Nephron progenitor cell (in vitro differentiated cells): ENCODE measurements around the gene ATXN3.

ENCODE experiments used
- DNase-seq: peaks from one replicate; pipeline ENCODE4 v3.0.0; 2021
- H3K27ac Mint-ChIP-seq: 2 replicates; pipeline ENCODE4 v1.8.0; 2021; ENCODE audit warnings: mild to moderate bottlenecking, moderate library complexity, mixed read lengths
- H3K27me3 Mint-ChIP-seq: 2 replicates; pipeline ENCODE4 v1.8.0; 2021; ENCODE audit warnings: mild to moderate bottlenecking, low read depth, mixed read lengths; ENCODE audit not compliant: poor library complexity
- H3K36me3 Mint-ChIP-seq: 2 replicates; pipeline ENCODE4 v1.8.0; 2021; ENCODE audit warnings: low read depth, mixed read lengths
- H3K4me1 Mint-ChIP-seq: 2 replicates; pipeline ENCODE4 v1.8.0; 2021; ENCODE audit warnings: mixed read lengths
- H3K4me3 Mint-ChIP-seq: 2 replicates; pipeline ENCODE4 v1.8.0; 2021; ENCODE audit warnings: mild to moderate bottlenecking, moderate library complexity, mixed read lengths
- H3K9me3 Mint-ChIP-seq: 2 replicates; pipeline ENCODE4 v1.8.0; 2021; ENCODE audit warnings: mild to moderate bottlenecking, moderate library complexity, mixed read lengths
- TF ChIP-seq, protein P1 (sequence below): fragments of 200-600 bp; sonication (generic); IDR thresholded peaks from 2 replicates; pipeline ENCODE4 v1.5.0; 2021; ENCODE audit warnings: antibody characterized with exemption

ATXN3 gene

DNA sequence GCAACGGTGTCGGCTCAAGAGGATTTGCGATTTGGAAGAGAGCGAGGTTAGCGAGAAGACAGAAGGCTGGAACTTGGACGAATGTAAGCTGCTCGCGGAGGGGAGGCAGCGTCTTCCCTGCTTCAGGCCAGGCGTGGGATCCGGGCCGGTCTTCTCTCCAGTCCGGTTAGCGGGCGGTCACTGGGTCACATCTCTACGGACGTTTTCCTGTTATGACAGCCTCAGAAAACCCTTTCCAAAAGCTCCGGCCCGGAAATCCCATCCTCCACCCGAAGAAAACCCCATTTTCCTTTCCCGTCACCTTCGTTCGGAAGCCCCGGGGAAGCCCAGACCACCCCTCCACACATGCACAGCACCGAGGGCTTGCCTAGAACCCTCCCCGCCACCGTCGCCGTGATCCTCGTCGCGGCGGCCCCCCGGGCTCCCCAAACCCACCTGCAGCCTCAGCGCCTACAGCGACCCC, 14.9 kb upstream of the ATXN3 start:
- H3K4me1 Mint-ChIP-seq = peaks cover 28% of the 10 kb centered on the region
- DNase-seq = no peak
- peaks cover 36% of the 10 kb centered on the region for H3K36me3 Mint-ChIP-seq
- no peaks in the 10 kb centered on the region for H3K9me3 Mint-ChIP-seq
- TF ChIP-seq, protein P1, sequence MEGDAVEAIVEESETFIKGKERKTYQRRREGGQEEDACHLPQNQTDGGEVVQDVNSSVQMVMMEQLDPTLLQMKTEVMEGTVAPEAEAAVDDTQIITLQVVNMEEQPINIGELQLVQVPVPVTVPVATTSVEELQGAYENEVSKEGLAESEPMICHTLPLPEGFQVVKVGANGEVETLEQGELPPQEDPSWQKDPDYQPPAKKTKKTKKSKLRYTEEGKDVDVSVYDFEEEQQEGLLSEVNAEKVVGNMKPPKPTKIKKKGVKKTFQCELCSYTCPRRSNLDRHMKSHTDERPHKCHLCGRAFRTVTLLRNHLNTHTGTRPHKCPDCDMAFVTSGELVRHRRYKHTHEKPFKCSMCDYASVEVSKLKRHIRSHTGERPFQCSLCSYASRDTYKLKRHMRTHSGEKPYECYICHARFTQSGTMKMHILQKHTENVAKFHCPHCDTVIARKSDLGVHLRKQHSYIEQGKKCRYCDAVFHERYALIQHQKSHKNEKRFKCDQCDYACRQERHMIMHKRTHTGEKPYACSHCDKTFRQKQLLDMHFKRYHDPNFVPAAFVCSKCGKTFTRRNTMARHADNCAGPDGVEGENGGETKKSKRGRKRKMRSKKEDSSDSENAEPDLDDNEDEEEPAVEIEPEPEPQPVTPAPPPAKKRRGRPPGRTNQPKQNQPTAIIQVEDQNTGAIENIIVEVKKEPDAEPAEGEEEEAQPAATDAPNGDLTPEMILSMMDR = no peak
- H3K4me3 Mint-ChIP-seq = peak overlapping the region; percentile 96
- peak overlapping the region; percentile 100 for H3K27ac Mint-ChIP-seq
- H3K27me3 Mint-ChIP-seq = peaks cover 6% of the 10 kb centered on the region

DNA sequence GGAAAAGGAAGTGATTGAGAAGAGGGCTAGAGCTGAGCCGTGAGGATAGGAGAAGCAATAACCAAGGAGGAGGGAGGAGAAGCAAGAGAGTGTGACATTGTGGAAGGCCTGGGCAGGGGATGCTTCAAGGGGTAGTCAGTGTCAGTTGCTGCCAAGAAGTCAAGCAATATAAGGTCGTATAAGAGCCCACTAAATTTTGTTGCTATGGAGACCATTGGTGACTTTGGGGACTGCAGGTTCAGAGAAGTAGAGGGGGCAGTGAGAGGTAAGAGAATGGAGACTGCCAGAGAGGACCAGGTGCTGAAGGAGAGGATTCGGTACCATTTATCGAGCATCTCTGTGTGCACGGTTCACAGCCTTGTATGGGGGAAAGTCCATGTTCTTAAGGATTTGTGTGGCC, 3.1 kb upstream of the ATXN3 start:
- DNase-seq = no peak
- Mint-ChIP-seq H3K4me1 (peaks cover 28% of the 10 kb centered on the region), H3K27ac (no peak overlapping the region), H3K36me3 (no peaks in the 10 kb centered on the region), H3K27me3 (peaks cover 5% of the 10 kb centered on the region), H3K9me3 (no peaks in the 10 kb centered on the region), H3K4me3 (no peak overlapping the region)
- TF ChIP-seq, protein P1 = no peak

DNA sequence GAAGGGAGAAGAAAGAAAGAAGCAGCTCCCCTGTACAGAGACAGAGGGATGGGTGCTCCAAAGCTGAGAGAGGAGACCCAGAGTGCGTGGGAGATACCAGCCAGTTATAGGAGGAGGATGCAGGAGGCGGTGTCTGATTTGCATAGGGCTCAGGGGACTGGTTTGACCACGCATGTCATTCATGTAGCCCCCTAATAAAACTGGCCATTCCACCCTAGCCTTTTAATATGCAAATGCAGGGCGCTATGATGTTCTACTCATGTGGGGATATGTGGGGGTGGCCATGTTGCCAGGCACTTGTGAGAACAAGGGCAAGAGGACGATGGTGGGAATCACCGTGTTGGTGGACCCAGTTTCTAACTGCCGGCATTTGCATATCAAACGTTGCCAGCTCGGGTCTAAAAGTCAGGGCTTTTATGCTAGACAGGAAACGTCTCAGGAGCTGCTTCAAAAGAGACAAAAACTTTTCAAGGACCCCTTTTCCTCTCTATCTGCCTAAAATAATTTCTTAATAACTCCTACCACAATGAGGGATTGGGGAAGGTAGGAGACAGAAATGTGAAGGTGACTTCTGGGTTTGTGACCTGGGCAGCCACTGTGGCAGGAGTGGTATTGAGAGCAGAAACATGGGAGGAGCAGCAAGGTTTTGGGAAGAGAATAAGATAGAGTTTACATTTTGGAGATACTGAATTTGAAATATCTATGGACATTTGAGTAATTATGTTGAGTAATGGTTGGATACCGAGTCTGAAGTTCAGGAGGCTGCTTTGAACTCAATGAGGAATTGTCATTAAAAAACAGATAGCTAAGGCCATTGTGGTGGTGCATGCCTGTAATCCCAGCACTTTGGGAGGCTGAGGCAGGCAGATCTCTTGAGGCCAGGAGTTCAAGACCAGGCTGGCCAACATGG, 2.2 kb upstream of the ATXN3 start:
- peak overlapping the region; percentile 10 for H3K4me3 Mint-ChIP-seq
- H3K27ac Mint-ChIP-seq = peak overlapping the region; percentile 79

DNA sequence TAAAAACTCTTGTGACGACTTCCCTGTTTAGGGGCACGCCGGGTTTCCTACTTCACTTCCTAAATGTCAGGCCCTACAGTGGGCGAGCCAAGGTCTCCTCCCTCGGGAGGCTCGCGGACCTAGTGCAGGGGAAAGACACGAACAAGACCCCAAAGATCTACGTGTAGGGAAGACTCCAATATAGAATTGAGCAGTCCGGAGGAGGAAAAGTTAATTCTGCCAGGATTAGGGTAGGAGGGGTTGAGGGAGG, 564 bp downstream of the ATXN3 start:
- peaks cover 8% of the 10 kb centered on the region for H3K27me3 Mint-ChIP-seq
- peak; percentile 40 for DNase-seq
- no peaks in the 10 kb centered on the region for H3K36me3 Mint-ChIP-seq
- H3K27ac Mint-ChIP-seq = peak overlapping the region; percentile 94
- no peaks in the 10 kb centered on the region for H3K9me3 Mint-ChIP-seq
- H3K4me3 Mint-ChIP-seq = peak overlapping the region; percentile 99
- peaks cover 44% of the 10 kb centered on the region for H3K4me1 Mint-ChIP-seq
- TF ChIP-seq, protein P1 = no peak

More for the DNA sequence above, 2.2 kb upstream of the ATXN3 start:
- Mint-ChIP-seq H3K36me3 (no peaks in the 10 kb centered on the region), H3K27me3 (peaks cover 5% of the 10 kb centered on the region), H3K9me3 (no peaks in the 10 kb centered on the region), H3K4me1 (peaks cover 32% of the 10 kb centered on the region)
- TF ChIP-seq, protein P1 = no peak
- DNase-seq = peak; percentile 27

DNA sequence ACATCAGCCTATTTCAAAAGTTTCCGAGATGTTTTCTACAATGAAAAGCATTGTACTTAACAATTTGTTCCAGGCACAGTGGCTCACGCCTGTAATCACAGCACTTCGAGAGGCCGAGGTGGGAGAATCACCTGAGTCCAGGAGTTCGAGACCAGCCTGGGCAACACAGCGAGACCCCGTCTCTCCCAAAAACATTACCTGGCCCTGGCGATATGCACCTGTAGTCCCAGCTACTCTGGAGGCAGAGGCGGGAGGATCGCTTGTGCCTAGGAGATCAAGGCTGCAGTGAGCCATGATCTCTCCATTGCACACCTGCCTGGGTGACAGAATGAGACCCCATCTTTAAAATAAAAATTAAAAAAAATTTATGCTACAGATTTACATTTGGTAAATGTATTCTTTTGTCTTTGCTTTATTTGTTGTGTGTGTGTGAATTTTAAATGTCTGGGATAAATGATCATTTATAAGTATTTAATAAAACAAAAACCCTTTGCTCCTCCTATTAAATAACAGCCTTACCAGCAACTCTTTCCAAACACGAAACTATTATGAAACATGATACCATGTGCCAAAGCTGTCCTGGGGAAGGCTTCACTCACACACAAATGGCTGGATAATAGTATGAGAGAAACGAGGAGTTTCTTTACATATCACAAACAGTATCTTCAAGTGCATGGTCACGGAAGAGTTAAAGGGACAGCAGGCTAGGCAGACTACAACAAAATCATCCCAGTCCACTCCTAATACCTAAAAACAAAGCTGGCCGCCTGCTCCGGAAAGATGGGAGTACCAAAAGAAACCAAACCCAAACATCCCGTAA, 1.1 kb downstream of the ATXN3 start:
- H3K4me1 Mint-ChIP-seq = peaks cover 44% of the 10 kb centered on the region
- no peak for DNase-seq
- H3K36me3 Mint-ChIP-seq = no peaks in the 10 kb centered on the region
- no peaks in the 10 kb centered on the region for H3K9me3 Mint-ChIP-seq
- peak overlapping the region; percentile 94 for H3K27ac Mint-ChIP-seq
- peaks cover 8% of the 10 kb centered on the region for H3K27me3 Mint-ChIP-seq
- peak overlapping the region; percentile 99 for H3K4me3 Mint-ChIP-seq
- TF ChIP-seq, protein P1 = no peak
